HG02970 (cell line): ENCODE data around the gene PPP2R2D.
"Not testable (repeated sequence)": the region's sequence is repeated elsewhere in the genome, so short reads cannot be mapped to it uniquely, and the experiment has no call there.

Experiments
- ATAC-seq: cut with Tn5 transposase; IDR thresholded peaks from one replicate; pipeline ENCODE4 v1.9.1; 2021; ENCODE audit warnings: mild to moderate bottlenecking, moderate library complexity, moderate number of reproducible peaks; ENCODE audit not compliant: unreplicated experiment, low FRiP score

PPP2R2D gene

DNA sequence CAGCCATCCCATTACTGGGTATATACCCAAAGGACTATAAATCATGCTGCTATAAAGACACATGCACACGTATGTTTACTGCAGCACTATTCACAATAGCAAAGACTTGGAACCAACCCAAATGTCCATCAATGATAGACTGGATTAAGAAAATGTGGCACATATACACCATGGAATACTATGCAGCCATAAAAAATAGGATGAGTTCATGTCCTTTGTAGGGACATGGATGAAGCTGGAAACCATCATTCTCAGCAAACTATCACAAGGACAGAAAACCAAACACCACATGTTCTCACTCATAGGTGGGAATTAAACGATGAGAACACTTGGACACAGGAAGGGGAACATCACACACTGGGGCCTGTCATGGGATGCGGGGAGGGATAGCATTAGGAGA is 87.0 kb downstream of the PPP2R2D start:
- not testable (repeated sequence) for ATAC-seq

GRCh38 chr10:131991726-131992125 is 90.9 kb downstream of the PPP2R2D start:
- ATAC-seq, result no peak

DNA sequence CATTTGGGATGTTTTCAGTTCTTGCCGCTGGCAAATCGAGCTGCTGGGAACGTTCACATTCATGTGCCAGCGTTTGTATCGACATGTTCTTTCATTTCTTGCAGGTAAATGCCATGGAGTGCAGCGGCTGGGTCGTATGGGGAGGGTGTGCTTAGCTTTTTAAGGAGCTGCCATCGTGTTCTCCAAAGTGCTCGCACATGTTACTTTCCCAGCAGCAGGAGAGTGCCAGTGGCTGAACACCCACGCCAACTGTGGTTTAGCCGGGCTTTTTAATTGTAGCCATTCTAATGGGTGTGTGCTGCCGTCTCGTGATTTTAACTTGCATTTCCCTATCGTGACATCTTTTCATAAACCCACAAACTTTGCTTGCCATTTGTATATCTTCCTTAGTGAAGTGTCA is 92.5 kb downstream of the PPP2R2D start:
- ATAC-seq, result no peak

DNA sequence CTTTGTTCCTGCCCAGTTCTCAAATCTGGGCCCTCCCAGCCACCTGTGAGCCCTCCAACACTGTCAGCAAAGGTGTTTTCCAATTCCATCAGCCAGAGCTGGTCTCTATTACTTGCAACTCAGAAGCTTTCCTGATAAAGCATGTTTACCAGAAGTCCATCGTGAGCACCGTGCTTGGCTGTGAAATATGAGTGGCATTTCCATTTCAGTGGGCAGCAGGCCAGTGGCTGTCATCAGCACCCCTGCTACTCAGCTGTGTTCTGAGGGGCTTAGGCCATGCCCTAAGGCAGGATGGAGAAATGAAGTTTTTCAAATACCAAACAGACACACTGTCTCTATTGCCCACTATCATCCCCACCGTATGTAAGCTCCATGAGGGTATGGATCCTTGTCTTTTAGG is 93.6 kb downstream of the PPP2R2D start:
- no peak for ATAC-seq

DNA sequence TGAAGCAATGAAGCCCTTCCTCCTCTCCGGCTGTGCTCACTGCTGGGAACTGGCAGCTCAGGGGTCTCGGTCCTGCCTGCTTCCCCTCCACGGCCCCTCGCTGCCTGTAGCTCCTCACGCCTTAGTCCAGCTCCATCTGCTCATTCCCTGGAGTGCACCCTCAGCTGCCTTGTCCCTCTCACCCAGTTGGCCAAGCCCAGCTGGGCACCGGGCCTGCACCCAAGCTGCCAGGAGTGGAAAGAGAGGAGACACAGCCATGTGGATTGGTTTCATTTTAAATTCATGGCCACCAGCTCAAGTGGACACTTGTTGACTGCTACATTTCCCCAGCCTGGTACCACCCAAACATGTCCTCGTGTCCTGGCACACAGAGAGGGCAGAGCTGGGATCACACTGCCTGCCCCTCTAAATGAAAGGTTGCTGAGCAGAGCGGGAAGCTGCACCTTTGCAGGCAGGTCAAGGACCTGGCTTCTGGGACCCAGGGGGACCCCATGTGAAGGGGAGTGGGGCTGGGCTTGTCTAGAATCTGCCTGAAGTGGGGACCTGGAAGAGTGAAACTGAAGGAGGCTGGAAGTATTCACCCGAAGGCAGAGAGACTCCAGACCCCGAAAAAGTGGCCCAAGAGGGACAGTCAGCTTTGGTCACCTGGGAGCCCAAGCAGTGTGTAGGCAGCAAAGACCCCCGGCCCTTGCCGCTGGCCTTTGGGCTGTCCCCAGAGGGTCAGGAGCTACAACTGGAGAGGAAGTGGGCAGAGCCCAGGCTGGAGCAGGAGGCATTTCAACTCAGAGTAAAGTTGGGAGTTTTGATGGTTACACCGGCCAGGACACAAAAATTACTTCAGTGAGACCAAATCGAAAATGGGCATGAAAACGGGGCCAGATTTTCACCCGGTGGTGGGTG is 95.9 kb downstream of the PPP2R2D start:
- no peak for ATAC-seq

- ATAC-seq, result no peak
Measured at GRCh38 chr10:131997366-131998049, 96.7 kb downstream of the PPP2R2D start.

DNA sequence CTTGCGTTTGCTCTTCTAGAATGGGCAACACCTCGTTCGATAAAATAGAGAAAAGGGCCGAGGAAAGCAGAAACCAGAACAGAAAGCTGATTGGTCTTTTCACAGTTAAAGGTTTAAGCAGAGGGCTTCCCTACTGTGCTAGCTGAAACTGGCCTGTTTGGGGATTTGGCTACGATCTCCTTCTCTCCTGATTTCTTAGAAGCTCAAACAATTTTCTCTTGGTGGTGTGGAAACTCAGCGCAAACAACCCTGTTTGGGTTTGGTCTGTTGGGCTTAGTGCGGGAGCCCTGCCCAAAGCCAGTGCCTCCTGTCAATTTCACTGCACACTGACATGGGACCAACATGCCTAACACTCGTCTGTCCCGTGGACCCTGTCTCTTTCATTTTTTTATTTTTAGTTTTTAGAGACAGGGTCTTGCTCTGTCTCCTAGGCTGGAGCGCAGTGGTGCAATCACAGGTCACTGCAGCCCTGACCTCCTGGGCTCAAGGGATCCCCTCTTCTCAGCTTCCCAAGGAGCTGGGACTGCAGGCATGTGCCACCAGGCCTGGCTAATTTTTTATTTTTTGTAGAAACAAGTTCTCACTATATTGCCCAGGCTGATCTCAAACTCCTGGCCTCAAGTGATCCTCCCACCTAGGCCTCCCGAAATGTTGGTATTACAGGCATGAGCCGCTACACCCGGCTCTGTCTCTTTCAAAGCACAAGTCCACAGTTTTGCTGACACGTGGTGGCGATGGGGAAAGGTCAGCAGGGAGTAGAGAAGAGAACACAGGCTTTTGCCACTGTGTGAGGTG is 97.4 kb downstream of the PPP2R2D start:
- no peak for ATAC-seq

DNA sequence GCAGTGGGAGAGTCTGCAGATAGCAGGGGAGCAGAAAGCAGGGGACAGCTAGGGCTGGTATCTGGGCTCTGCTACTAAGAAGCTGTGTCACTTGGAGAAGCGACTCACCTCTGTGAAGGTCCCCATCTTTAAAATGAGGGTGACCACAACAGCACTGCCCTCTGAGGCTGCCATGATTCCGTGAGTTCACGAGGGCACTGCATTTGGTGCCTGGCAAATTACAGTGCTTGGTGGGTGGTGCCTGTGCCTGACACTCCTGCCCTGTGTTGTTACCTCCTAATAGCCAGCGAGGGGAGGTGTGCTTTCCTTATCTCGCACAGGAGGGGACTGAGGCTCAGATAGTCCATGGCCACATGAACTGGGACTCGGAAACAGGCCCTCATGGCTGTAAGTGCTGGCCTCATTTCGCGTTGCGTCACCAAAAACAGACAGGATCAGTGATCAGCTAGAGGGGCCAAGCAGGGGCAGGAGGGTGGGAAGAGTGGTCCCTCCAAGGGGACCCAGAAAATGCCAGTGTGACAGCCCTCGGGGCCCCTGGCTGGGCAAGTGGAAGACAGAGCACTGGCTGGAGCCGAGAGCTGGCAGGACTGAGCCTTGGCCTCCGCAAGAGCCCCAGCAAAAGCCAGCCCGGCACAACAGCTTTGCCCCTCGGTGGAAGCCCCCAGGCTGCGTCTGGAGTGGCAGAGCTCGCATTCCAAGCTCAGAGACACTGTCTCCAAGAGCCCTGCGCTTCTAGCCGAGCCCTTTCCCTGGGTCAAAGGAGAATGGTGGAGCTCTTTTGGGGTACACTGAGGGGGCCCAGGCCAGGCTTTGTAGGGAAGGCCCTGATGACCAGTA is 98.3 kb downstream of the PPP2R2D start:
- ATAC-seq, result no peak

- ATAC-seq, result no peak
Measured at GRCh38 chr10:132001238-132001972, 100.6 kb downstream of the PPP2R2D start.

- no peak for ATAC-seq
Measured at GRCh38 chr10:132002004-132002403, 101.2 kb downstream of the PPP2R2D start.

DNA sequence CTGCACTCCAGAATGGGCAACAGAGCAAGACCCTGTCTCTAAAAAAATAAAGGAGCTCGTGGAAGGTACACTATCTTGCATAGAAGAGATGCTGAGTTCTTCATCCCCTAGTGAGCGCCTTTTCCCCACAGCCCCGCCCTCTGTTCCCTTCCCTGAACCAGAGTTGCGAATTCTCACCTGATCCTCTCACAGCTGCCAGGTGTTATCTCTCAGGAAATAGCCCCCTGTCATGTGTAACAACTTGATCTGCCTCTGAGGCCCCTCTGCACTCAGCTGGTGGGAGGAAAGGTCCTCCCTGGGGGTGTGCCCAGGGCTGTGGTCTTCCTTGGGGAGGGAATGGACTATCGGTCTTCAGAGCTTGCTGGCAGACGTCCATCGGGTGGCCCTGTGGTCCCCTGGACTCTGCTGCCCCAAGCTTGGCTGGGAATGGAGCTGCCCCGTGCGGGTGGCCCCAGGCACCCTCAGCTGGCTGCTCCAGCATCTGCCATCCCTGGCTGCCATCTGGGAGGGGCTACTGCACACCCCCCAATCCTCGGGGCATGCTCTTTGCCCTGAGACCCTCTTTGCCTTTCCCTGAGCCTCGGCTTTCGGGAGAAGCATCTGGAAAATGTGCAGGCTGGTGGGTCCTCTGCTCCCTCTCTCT is 102.6 kb downstream of the PPP2R2D start:
- no peak for ATAC-seq

DNA sequence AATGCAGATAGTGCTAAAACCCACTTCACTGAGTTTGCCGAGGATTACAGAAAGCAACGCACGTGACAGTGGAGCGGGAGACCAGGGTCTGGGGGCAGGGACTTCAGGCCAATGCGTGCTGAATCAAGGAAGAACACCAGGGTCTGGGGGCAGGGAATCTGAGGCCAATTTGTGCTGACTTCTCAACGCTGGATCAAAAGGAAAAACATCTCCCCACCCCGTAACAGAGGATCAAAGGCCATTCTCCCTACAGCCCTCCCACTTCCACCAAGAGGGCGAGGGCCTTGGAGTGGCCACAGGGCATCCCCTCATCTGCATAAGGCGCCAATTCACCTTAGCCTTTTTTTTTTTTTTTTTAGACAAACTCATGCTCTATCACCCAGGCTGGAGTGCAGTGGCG is 103.2 kb downstream of the PPP2R2D start:
- ATAC-seq, result no peak

GRCh38 chr10:132005147-132005546 is 104.3 kb downstream of the PPP2R2D start:
- no peak for ATAC-seq

DNA sequence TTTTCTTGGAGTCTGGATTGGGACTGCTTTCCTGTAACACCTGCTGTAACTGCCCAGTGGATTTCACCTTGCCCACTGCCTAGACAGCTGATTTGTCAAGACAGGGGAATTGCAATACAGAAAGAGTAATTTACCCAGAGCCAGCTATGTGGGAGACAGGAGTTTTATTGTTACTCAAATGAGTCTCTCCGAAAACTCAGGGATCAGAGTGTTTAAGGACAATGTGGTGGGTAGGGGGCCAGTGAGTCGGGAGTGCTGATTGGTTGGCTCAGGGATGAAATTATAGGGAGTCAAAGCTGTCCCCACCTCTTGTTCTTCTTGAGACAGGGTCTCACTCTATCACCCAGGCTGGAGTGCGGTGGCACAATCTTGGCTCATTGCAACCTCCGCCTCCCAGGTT is 106.2 kb downstream of the PPP2R2D start:
- no peak for ATAC-seq

DNA sequence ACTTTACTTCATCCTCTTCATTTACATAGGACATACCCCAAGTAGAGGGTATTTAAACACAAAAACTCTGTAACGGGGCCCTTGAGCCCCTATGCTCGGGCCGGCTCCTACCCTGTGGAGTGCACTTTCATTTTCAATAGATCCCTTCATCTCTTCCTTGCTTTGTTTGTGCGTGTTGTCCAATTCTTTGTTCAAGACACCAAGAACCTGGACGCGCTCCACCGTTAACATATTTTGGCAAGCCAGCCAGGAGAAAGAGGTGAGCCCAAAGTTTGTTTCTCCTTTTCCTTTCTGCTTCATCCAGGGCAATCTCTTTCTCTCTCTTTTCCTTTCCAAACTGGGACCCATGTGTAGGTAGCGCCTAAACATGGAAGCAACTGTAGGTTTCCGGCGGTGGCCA is 106.9 kb downstream of the PPP2R2D start:
- no peak for ATAC-seq
